Activated CD8-positive, alpha-beta memory T cell treated with anti-CD3 and anti-CD28 coated beads, Interleukin-2, amount 10 ng/mL, durations not matched to agents 7 days and 5 days (primary cell): ENCODE data around the gene ADAMTS7. TPM values are rescaled to one million over a fixed set of nuclear protein-coding genes. Genes with fewer than 3 reads are reported as not detected.
"Not testable (repeated sequence)": the region's sequence is repeated elsewhere in the genome, so short reads cannot be mapped to it uniquely, and the experiment has no call there.

Experiments
- ATAC-seq: fragments of 150-1000 bp; cut with Tn5 transposase; one replicate; pipeline ENCODE4 v1.10.0; 2021; ENCODE audit warnings: moderate library complexity
- CTCF ChIA-PET: fragments of 350-600 bp; sonication (Branson Sonifier 250); formaldehyde crosslinking; loops from one replicate; lab custom pipeline; 2021; ENCODE audit warnings: antibody characterized with exemption; lab: Charles Lee
- DNase-seq: peaks from one replicate; pipeline ENCODE4 v3.0.0-alpha.2; 2020
- H3K27ac Mint-ChIP-seq: one replicate; pipeline ENCODE4 v1.8.0; 2021; ENCODE audit warnings: mild to moderate bottlenecking, mixed read lengths
- H3K27me3 Mint-ChIP-seq: one replicate; pipeline ENCODE4 v1.8.0; 2021; ENCODE audit warnings: mixed read lengths
- H3K36me3 Mint-ChIP-seq: one replicate; pipeline ENCODE4 v1.8.0; 2021; ENCODE audit warnings: mild to moderate bottlenecking, mixed read lengths
- H3K4me1 Mint-ChIP-seq: one replicate; pipeline ENCODE4 v1.8.0; 2021; ENCODE audit warnings: mixed read lengths
- H3K4me3 Mint-ChIP-seq: one replicate; pipeline ENCODE4 v1.8.0; 2021; ENCODE audit warnings: mild to moderate bottlenecking, moderate library complexity, mixed read lengths
- H3K9me3 Mint-ChIP-seq: one replicate; pipeline ENCODE4 v1.8.0; 2022; ENCODE audit warnings: low read depth, mixed read lengths
- total RNA-seq, 2 experiments: library from RNA; stranded (reverse); gene quantifications; one replicate each; pipeline ENCODE4 v1.2.3, GENCODE V29; 2021

Gene ADAMTS7
- total RNA-seq, 2 experiments from 2014 or later, result 0.18 to 0.28 TPM

DNA sequence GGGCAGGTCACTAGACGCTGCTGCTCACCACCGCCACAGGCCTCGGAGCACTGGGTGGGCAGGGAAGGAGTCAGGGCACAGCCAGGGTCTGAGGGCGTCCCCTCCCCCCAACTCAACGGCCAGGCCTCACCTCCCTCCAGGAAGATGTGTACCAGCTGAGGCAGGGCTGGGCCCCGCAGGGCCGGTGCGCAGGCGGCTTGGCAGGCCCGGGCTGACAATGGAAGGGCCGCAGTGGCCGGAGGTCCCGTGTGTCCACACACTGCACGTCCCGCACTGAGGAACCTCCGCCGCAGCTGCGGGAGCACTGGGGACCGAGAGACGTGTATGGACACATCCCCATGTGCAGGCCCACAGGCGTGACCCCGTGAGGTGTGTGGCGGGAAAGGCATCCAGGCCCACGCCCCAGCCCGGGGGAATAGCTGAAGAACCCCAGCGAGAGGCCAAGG lies 47.4 kb downstream of the ADAMTS7 start:
- CTCF ChIA-PET, result no interaction called here
- DNase-seq, result no peak
- Mint-ChIP-seq H3K27ac (no peak overlapping the region), H3K4me3 (no peak overlapping the region), H3K36me3 (no peaks in the 10 kb centered on the region), H3K27me3 (no peaks in the 10 kb centered on the region), H3K9me3 (no peaks in the 10 kb centered on the region), H3K4me1 (peaks cover 19% of the 10 kb centered on the region)
- no peak for ATAC-seq

DNA sequence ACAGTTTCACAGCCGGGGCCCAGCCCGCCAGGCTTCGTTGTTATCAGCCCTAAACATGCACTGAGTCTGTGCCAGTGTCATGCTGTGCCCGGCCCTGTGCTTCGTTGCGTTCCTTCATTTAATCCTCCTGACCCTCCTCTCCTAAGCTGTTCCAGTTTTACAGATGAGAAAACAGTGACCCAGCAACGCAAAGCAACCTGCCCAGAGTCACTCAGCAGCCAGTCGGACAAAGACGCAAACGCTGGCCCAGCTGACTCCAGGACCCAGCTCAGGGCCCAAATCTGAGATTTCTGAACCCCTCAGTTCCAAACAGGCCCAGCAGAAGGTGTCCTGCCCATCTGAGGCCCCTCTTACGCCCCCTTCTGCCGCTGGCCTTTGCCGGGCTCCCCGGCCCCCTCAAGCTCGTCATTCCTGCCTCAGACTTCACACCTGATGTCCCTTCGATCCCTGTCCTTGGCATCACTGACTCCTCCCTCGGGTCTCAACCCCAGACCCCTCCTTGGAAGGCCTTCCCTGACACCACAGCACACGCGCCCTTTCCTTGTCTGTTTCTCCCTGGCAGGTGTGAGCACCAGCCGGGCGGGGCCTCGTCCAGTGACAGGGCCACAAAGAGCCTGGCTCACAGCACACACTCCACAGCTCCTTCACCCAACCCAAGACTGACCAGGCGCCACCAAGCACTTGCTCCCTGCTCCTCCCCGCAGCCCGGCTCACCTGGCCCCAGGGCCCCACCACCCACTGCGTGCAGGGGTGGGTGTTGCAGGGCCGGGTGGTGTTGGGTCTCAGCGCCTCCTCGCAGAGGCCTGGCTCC lies 48.1 kb downstream of the ADAMTS7 start:
- no peaks in the 10 kb centered on the region for H3K27me3 Mint-ChIP-seq
- no peak for DNase-seq
- no peaks in the 10 kb centered on the region for H3K36me3 Mint-ChIP-seq
- H3K9me3 Mint-ChIP-seq, result no peaks in the 10 kb centered on the region
- no peak overlapping the region for H3K4me3 Mint-ChIP-seq
- ATAC-seq, result no peak
- peaks cover 19% of the 10 kb centered on the region for H3K4me1 Mint-ChIP-seq
- H3K27ac Mint-ChIP-seq, result peak overlapping the region; percentile 9
- CTCF ChIA-PET, result no interaction called here

DNA sequence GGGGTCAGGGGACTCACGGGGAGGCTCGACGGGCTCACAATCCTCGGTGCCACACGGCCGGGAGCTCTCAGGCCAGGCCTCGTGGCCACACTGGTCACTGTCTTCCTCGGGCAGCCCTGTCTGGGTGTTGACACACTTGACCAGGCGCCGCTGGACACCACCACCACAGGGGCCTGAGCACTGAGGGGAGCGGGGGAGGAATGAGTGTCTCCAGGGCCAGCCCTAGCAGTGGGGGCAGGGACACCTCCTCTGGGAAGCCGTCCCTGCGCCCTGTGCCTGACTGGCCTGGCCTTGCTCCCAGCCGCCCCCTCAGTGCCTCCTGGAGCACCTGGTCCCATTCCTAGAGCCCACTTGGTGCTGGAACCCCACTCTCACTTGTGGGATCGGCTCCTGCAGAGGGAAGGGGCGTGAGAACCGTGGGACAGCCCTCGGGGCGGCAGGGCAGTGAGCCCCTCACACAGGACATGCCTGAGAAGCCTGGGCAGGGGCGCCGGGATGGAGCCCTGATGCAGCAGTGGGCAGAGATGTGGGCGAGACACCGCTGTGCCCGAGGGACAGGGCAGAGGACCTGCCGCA lies 48.8 kb downstream of the ADAMTS7 start:
- DNase-seq, H3K27me3 Mint-ChIP-seq, ATAC-seq: not testable (repeated sequence)

DNA sequence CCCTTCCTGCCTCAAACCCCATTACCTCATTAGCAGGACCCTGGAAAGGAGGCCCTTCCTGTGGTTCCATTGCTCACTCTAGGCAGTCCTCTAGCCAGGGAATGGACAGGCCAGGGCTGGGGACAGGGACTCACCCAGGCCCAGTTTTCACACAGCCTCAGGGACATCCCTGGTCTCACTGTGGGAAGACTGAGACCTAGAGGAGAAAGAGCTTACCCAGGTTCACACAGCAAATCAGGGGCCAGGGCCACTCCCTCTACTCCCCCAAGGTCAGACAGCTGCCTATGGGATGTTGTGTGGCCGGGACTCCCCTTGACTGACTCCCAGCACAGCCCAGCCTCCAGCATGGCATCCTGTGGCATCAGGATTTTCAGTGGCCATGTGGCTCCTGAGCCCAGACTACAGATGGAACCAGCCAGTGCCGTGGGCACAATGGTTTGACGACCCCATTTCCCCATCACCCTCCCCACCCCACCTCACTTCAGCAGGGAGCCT lies 49.3 kb downstream of the ADAMTS7 start:
- Mint-ChIP-seq H3K27me3 (no peaks in the 10 kb centered on the region), H3K27ac (peak overlapping the region; percentile 88), H3K36me3 (no peaks in the 10 kb centered on the region), H3K9me3 (no peaks in the 10 kb centered on the region), H3K4me3 (peak overlapping the region; percentile 15), H3K4me1 (peaks cover 25% of the 10 kb centered on the region)
- CTCF ChIA-PET, result interaction anchor here (1.0 to 1.5 kb wide), 4 partner anchors 11 to 143 kb away, joined by 3 to 11 read pairs (median 4); no protein-coding TSS in a partner anchor
- ATAC-seq (peak; percentile 34), DNase-seq (no peak)

More for the DNA sequence above, 48.8 kb downstream of the ADAMTS7 start:
- H3K4me3 Mint-ChIP-seq, H3K9me3 Mint-ChIP-seq, H3K36me3 Mint-ChIP-seq: not testable (repeated sequence)
- CTCF ChIA-PET, result interaction anchor here (1.0 to 1.5 kb wide), 4 partner anchors 12 to 144 kb away, joined by 3 to 11 read pairs (median 4); no protein-coding TSS in a partner anchor
- Mint-ChIP-seq H3K4me1 (peaks cover 19% of the 10 kb centered on the region), H3K27ac (peak overlapping the region; percentile 88)

DNA sequence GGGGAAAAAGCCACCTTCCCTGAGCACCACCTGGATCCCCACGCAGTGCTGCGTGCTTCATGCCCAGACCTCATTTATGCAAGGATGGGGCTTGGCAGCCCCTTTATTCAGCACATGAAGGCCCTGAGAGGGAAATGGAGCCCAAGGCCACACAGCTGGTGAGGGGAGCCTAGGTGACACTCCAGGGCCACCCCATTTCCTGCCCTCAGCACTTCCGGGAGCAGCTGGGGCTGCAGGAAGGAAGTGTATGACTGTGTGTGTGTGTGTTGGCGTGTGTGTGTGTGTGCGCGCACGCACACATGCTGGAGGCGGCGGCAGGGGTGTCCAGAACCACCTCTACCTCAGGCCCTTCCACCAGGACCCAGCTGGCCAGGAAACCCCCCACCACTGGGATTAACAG lies 49.8 kb downstream of the ADAMTS7 start:
- H3K27ac Mint-ChIP-seq, result peak overlapping the region; percentile 88
- H3K27me3 Mint-ChIP-seq, H3K9me3 Mint-ChIP-seq, H3K36me3 Mint-ChIP-seq: not testable (repeated sequence)
- H3K4me3 Mint-ChIP-seq, result peak overlapping the region; percentile 15
- DNase-seq (peak; percentile 93), ATAC-seq (peak; percentile 95)
- H3K4me1 Mint-ChIP-seq, result peaks cover 28% of the 10 kb centered on the region
- CTCF ChIA-PET, result interaction anchor here (1.0 to 1.5 kb wide), 4 partner anchors 11 to 143 kb away, joined by 3 to 11 read pairs (median 4); no protein-coding TSS in a partner anchor

DNA sequence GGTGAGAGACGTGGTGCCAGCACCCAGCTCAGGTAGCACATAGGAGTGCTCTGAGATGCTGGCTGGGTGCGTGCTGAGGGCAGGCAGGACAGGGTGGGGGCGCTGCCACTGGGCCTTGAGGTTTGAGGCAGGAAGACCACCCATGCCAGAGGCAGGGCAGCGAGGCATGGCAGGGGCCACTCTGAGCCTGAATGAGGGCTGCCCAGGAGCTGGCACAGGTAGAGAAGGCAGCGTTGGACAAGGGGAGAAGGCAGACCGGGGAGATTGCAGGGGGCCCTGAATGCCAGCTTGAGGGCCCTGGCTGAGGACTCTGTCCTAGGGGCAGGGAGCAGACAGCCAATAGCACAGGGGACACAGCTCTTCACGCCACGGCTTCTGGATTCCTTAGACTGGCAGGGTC lies 50.2 kb downstream of the ADAMTS7 start:
- no peak overlapping the region for H3K4me3 Mint-ChIP-seq
- ATAC-seq (no peak), DNase-seq (no peak)
- H3K36me3 Mint-ChIP-seq, result no peaks in the 10 kb centered on the region
- CTCF ChIA-PET, result interaction anchor here (1.5 kb wide), 2 partner anchors 10 to 142 kb away, joined by 3 to 11 read pairs; no protein-coding TSS in a partner anchor
- H3K4me1 Mint-ChIP-seq, result peaks cover 28% of the 10 kb centered on the region
- H3K27ac Mint-ChIP-seq, result peak overlapping the region; percentile 88
- no peaks in the 10 kb centered on the region for H3K27me3 Mint-ChIP-seq
- no peaks in the 10 kb centered on the region for H3K9me3 Mint-ChIP-seq

DNA sequence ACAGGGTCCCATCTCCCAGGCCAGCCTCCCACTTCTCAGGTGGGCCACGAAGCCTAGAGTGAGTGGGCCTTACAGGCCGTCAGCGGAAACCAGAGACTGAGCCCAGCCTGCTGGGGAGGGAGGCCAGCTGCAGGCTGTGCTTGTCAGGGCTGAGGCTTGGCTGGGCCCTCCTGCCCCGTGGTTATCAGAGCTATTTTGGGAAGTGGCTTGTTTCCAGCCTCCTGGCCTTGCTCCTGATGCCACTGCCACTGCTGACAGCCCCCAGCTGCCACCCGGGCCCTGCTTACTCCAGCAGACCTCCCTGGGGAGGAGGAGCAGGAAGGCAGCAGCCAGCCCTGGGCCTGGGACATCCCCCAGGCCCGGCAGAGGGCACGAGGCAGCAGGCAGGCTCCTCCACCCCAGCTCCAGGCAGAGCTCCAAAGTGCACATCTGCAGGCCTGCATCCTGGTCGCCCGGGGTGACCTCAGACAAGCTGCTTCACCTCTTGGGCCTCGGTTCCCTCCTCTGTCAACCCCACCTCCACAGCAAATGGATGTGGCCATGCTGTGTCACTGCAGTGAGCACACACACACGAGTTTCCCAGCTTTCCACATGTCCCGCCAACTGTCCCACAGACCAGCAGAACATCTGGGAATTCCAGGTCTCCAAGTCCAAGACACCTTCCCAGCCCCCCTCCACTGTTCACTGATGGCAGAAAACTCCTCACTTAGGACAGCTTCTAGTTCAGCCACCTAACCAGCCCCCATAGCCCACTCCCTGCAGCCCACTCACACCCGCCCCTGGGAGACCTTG lies 51.0 kb downstream of the ADAMTS7 start:
- peaks cover 28% of the 10 kb centered on the region for H3K4me1 Mint-ChIP-seq
- H3K36me3 Mint-ChIP-seq, CTCF ChIA-PET, DNase-seq, H3K27me3 Mint-ChIP-seq, H3K4me3 Mint-ChIP-seq, ATAC-seq, H3K9me3 Mint-ChIP-seq: not testable (repeated sequence)
- peak overlapping the region; percentile 72 for H3K27ac Mint-ChIP-seq

DNA sequence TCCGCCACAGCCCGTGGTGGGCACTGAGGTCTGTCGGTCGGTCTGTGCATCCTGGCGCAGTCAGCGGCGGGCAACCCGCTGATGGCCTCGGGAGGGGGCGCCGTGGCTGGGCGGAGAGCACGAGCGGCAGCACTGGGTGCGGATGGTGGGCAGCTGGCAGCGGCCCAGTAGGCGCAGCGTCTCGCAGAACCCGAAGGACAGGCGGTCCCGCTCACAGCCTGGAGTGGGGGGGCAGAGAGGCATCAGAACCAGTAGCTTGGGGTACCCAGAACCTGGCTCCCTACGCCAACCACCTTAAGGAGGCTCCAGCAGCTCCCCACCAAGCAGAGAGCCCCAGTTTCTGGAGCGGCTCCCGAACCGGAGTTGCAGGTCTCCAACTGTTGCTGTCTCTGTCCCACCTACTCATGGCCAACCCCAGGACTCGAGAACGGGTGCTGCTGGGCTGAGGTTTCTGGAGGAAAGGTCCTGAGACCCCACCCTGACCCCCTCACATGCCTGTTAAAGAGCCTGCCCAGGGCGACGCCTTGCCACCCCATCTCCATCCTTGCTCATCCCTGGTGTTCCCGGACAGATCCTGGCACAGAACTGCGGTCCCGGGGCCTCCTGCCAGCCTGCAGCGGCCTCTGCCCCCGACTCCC lies 51.8 kb downstream of the ADAMTS7 start:
- H3K27me3 Mint-ChIP-seq, DNase-seq, H3K9me3 Mint-ChIP-seq, H3K27ac Mint-ChIP-seq, H3K4me3 Mint-ChIP-seq, H3K36me3 Mint-ChIP-seq, ATAC-seq: not testable (repeated sequence)
- CTCF ChIA-PET, result interaction anchor here (1.4 kb wide), 1 partner anchor 49 kb away, joined by 4 read pairs; no protein-coding TSS in a partner anchor
- peaks cover 28% of the 10 kb centered on the region for H3K4me1 Mint-ChIP-seq

DNA sequence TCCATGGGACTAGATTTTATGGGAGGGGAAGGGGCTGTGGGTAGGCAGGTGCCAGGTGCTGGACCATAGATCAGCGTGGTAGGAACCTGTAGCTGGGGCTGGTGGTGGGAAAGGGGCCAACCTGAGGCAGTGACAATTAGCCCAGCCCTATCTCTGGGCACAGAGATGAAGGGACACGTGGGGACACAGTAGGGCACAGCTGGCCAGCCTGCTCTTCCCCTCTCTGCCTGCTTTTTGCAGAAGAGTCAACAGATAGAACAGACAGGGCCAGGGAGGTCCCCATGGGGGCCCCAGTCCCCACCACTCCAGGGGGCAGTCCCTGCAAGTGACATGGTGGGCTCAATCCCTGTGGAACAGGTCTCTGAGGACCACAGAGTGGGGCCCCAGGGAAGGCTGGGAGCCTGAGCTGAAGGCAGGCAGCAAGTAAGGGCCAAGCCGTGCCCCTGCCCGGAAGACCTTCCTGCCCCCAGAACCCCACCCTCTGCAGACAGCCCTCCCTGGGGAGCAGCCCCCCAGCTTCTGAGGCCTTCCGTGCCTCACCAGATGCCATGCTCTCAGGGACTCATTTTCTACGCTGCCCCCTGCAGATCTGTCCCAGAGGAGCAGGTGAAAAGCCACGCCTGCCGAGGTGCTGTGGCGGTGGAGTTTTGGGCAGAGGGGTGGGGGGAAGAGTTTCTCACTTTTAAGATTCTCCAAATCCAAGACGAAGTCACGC lies 52.6 kb downstream of the ADAMTS7 start:
- ATAC-seq, H3K4me3 Mint-ChIP-seq, H3K36me3 Mint-ChIP-seq, H3K27ac Mint-ChIP-seq, DNase-seq, H3K9me3 Mint-ChIP-seq, H3K27me3 Mint-ChIP-seq: not testable (repeated sequence)
- CTCF ChIA-PET, result interaction anchor here (1.4 kb wide), 1 partner anchor 50 kb away, joined by 4 read pairs; no protein-coding TSS in a partner anchor
- H3K4me1 Mint-ChIP-seq, result peaks cover 28% of the 10 kb centered on the region

DNA sequence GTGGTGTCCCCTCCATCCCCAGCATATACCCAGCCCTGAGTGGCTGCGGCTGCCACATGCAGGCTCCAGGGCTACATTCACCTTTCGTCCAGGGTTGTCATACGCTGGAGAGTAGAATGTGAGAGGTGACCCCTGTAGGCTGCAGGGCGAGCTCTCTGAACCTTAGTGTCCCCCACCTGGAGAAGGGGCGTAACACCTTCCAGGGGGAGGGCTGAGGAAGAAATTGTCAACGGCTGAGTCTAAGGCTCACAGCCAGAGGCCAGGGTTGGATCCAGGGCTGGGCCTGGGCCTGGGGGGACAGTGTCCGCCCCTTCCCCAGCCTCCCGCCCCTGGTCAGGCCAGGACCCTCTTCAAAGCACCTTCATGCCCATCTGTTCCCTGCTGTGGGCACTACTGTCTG lies 53.2 kb downstream of the ADAMTS7 start:
- H3K27ac Mint-ChIP-seq, H3K9me3 Mint-ChIP-seq, DNase-seq, H3K27me3 Mint-ChIP-seq, ATAC-seq, H3K4me3 Mint-ChIP-seq, H3K36me3 Mint-ChIP-seq: not testable (repeated sequence)
- peaks cover 28% of the 10 kb centered on the region for H3K4me1 Mint-ChIP-seq
- CTCF ChIA-PET, result interaction anchor here (1.4 kb wide), 1 partner anchor 50 kb away, joined by 4 read pairs; no protein-coding TSS in a partner anchor

DNA sequence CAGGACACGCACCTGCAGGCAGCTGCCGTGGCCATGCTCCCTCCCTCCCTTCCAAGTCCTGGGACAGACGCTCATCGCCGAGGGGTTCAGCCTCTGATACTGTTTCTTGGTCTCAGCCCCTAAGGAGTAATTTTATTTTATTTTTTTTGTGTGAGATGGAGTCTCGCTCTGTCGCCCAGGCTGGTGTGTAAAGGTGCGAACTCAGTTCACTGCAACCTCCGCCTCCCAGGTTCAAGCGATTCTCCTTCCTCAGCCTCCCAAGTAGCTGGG lies 53.7 kb downstream of the ADAMTS7 start:
- Mint-ChIP-seq H3K36me3 (no peaks in the 10 kb centered on the region), H3K27me3 (no peaks in the 10 kb centered on the region), H3K27ac (no peak overlapping the region), H3K9me3 (no peaks in the 10 kb centered on the region), H3K4me1 (peaks cover 28% of the 10 kb centered on the region), H3K4me3 (no peak overlapping the region)
- no peak for DNase-seq
- ATAC-seq, result no peak
- CTCF ChIA-PET, result interaction anchor here (1.4 to 1.9 kb wide), 2 partner anchors 50 to 250 kb away, joined by 3 to 4 read pairs; no protein-coding TSS in a partner anchor
